ENCODE data around the gene RTN4RL1. TPM values are rescaled to one million over a fixed set of nuclear protein-coding genes. Genes with fewer than 3 reads are reported as not detected.

The RTN4RL1 gene
- polyA plus RNA-seq, 2 donors = 0.89 to 2.0 TPM

- Histone ChIP-seq H3K4me1 (ENCODE audit: control insufficient read depth in 2 of 2, insufficient read depth in 2 of 2, low read length in 1 of 2) (peaks cover 10 to 20% of the 10 kb centered on the region in 2 donors), H3K9me3 (ENCODE audit: control insufficient read depth in 2 of 2, insufficient read depth in 1 of 2, low read depth in 1 of 2, low read length in 1 of 2) (peaks cover 0 to 3% of the 10 kb centered on the region in 2 donors), H3K27me3 (ENCODE audit: control insufficient read depth in 1 of 2, insufficient read depth in 2 of 2, low read length in 2 of 2) (no peaks in the 10 kb centered on the region), H3K36me3 (ENCODE audit: control insufficient read depth in 2 of 2, insufficient read depth in 2 of 2, low read length in 1 of 2) (peaks cover 4 to 40% of the 10 kb centered on the region in 2 donors), H3K4me3 (ENCODE audit: low read depth in 1 of 2, low read length in 2 of 2) (no peak overlapping the region), H3K27ac (ENCODE audit: low read depth in 2 of 2, low read length in 1 of 2) (peak overlapping the region; percentile 50 to 71)
- 66 to 69% methylated on average over 14 of the region's 14 CpGs for WGBS, 2 donors
Observed at GRCh38 chr17:2067048-2067561, 42.0 kb upstream of the RTN4RL1 start.

- H3K27me3 ChIP-seq (ENCODE audit: control insufficient read depth in 1 of 2, insufficient read depth in 2 of 2, low read length in 2 of 2) = no peaks in the 10 kb centered on the region
- peak overlapping the region; percentile 50 to 71 for H3K27ac ChIP-seq (ENCODE audit: low read depth in 2 of 2, low read length in 1 of 2)
- WGBS, 2 donors = 80 to 85% methylated on average over 10 of the region's 10 CpGs
- H3K4me3 ChIP-seq (ENCODE audit: low read depth in 1 of 2, low read length in 2 of 2) = no peak overlapping the region
- H3K36me3 ChIP-seq (ENCODE audit: control insufficient read depth in 2 of 2, insufficient read depth in 2 of 2, low read length in 1 of 2) = peaks cover 6 to 38% of the 10 kb centered on the region in 2 donors
- peaks cover 10 to 18% of the 10 kb centered on the region in 2 donors for H3K4me1 ChIP-seq (ENCODE audit: control insufficient read depth in 2 of 2, insufficient read depth in 2 of 2, low read length in 1 of 2)
- peaks cover 0 to 3% of the 10 kb centered on the region in 2 donors for H3K9me3 ChIP-seq (ENCODE audit: control insufficient read depth in 2 of 2, insufficient read depth in 1 of 2, low read depth in 1 of 2, low read length in 1 of 2)
Observed at GRCh38 chr17:2065949-2066400, 40.8 kb upstream of the RTN4RL1 start.

- no peaks in the 10 kb centered on the region for H3K27me3 ChIP-seq (ENCODE audit: control insufficient read depth in 1 of 2, insufficient read depth in 2 of 2, low read length in 2 of 2)
- peak overlapping the region; percentile 43 to 63 for H3K27ac ChIP-seq (ENCODE audit: low read depth in 2 of 2, low read length in 1 of 2)
- WGBS, 2 donors = 79 to 86% methylated on average over 22 to 24 of the region's 24 CpGs
- H3K36me3 ChIP-seq (ENCODE audit: control insufficient read depth in 2 of 2, insufficient read depth in 2 of 2, low read length in 1 of 2) = peaks cover 9 to 39% of the 10 kb centered on the region in 2 donors
- H3K9me3 ChIP-seq (ENCODE audit: control insufficient read depth in 2 of 2, insufficient read depth in 1 of 2, low read depth in 1 of 2, low read length in 1 of 2) = peaks cover 0 to 3% of the 10 kb centered on the region in 2 donors
- H3K4me1 ChIP-seq (ENCODE audit: control insufficient read depth in 2 of 2, insufficient read depth in 2 of 2, low read length in 1 of 2) = peaks cover 8 to 16% of the 10 kb centered on the region in 2 donors
- H3K4me3 ChIP-seq (ENCODE audit: low read depth in 1 of 2, low read length in 2 of 2) = no peak overlapping the region
Observed at GRCh38 chr17:2064980-2065785, 40.0 kb upstream of the RTN4RL1 start.

DNA sequence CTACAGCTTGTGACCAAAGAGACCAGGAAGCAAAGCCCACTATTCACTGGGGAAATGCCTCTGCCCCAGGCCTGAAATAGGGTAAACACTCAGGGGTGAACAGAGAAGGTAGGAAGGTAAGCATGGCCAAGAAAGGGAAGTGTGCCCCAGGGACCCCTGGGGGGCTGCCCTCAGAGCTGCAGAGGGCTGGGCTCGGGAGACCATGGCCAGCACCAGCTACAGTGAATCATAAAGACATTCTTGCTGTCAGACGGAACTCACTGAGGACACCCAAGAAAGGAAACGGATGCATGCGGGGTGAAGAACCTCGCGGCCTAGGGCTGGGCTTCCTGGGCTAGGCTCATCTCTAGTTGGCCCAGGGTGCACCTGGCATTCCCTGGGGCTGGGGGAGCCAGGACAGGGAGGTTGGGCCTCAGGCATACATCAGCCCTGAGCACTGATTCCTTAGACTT is 39.4 kb upstream of the RTN4RL1 start:
- Histone ChIP-seq H3K36me3 (ENCODE audit: control insufficient read depth in 2 of 2, insufficient read depth in 2 of 2, low read length in 1 of 2) (peaks cover 9 to 39% of the 10 kb centered on the region in 2 donors), H3K4me1 (ENCODE audit: control insufficient read depth in 2 of 2, insufficient read depth in 2 of 2, low read length in 1 of 2) (peaks cover 8 to 16% of the 10 kb centered on the region in 2 donors), H3K27me3 (ENCODE audit: control insufficient read depth in 1 of 2, insufficient read depth in 2 of 2, low read length in 2 of 2) (no peaks in the 10 kb centered on the region), H3K9me3 (ENCODE audit: control insufficient read depth in 2 of 2, insufficient read depth in 1 of 2, low read depth in 1 of 2, low read length in 1 of 2) (peaks cover 0 to 3% of the 10 kb centered on the region in 2 donors), H3K27ac (ENCODE audit: low read depth in 2 of 2, low read length in 1 of 2) (peak overlapping the region; percentile 63 to 73), H3K4me3 (ENCODE audit: low read depth in 1 of 2, low read length in 2 of 2) (no peak overlapping the region)
- 65 to 69% methylated on average over 6 of the region's 6 CpGs for WGBS, 2 donors

DNA sequence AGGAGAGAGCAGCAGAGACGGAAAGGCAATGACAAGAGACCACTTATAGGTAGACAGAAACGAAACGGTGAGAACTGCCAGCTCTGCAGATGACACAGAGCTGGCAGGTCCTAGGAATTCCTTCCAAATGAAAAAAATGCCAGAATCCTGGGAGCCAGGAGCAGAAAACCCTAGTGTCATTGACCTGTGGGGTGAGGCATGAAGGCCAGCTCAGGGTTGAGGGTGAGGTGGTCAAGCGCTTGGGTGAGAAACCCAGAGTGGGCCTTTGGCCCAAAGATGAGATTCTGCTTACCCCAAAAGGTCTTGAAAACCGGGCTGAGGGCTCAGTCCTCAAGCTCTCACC is 39.0 kb upstream of the RTN4RL1 start:
- 67 to 69% methylated on average over 5 of the region's 5 CpGs for WGBS, 2 donors
- peak overlapping the region; percentile 67 to 73 for H3K27ac ChIP-seq (ENCODE audit: low read depth in 2 of 2, low read length in 1 of 2)
- H3K4me3 ChIP-seq (ENCODE audit: low read depth in 1 of 2, low read length in 2 of 2) = no peak overlapping the region
- H3K36me3 ChIP-seq (ENCODE audit: control insufficient read depth in 2 of 2, insufficient read depth in 2 of 2, low read length in 1 of 2) = peaks cover 9 to 39% of the 10 kb centered on the region in 2 donors
- peaks cover 0 to 3% of the 10 kb centered on the region in 2 donors for H3K9me3 ChIP-seq (ENCODE audit: control insufficient read depth in 2 of 2, insufficient read depth in 1 of 2, low read depth in 1 of 2, low read length in 1 of 2)
- H3K27me3 ChIP-seq (ENCODE audit: control insufficient read depth in 1 of 2, insufficient read depth in 2 of 2, low read length in 2 of 2) = no peaks in the 10 kb centered on the region
- peaks cover 8 to 16% of the 10 kb centered on the region in 2 donors for H3K4me1 ChIP-seq (ENCODE audit: control insufficient read depth in 2 of 2, insufficient read depth in 2 of 2, low read length in 1 of 2)

DNA sequence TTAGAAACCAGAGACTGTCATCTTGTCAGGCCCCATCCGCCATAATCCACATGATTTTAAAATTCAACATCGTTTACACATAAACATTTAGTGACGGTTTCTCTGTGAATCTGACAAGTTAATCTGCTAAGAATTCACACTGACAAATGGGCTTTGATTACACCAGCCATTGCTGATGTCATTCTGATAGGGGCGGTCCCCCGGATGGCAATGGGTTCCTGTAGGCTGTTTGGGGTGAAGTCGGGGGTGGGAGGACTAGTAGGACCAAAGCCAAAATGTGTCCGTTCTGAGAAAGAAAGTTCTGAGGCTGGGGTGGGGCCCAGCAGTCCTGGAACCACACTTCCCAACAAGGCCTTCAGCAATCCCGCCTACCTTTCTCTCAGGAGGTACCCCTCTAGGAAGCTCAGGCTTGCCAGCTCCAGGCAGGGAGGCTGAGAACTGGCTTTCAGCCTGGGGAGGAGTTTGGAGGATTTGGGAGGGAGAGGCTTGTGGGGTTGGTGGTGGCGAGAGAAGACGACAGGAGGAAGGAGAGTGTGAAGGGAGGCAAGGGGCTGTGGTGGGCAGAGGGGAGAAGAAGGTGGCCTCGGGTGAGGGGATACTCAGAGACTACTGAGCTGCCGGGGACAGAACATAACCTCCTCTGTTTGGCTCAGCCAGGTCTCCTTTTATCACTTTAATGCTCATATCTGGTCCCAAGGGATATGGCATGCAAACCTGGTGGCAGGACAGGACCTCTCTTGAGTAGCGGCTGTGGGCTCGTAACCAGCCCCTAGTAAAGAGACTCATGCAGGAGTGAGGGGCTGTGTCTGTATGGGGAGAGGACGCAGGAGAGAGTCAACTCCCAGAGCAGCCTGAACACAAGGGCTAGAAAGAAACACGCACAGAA is 38.4 kb upstream of the RTN4RL1 start:
- Histone ChIP-seq H3K27me3 (ENCODE audit: control insufficient read depth in 1 of 2, insufficient read depth in 2 of 2, low read length in 2 of 2) (no peaks in the 10 kb centered on the region), H3K36me3 (ENCODE audit: control insufficient read depth in 2 of 2, insufficient read depth in 2 of 2, low read length in 1 of 2) (peaks cover 9 to 34% of the 10 kb centered on the region in 2 donors), H3K4me1 (ENCODE audit: control insufficient read depth in 2 of 2, insufficient read depth in 2 of 2, low read length in 1 of 2) (peaks cover 8 to 13% of the 10 kb centered on the region in 2 donors), H3K9me3 (ENCODE audit: control insufficient read depth in 2 of 2, insufficient read depth in 1 of 2, low read depth in 1 of 2, low read length in 1 of 2) (peaks cover 0 to under 1% of the 10 kb centered on the region in 2 donors), H3K4me3 (ENCODE audit: low read depth in 1 of 2, low read length in 2 of 2) (no peak overlapping the region), H3K27ac (ENCODE audit: low read depth in 2 of 2, low read length in 1 of 2) (peak overlapping the region; percentile 80 to 81)
- WGBS, 2 donors = 66 to 69% methylated on average over 16 of the region's 16 CpGs

DNA sequence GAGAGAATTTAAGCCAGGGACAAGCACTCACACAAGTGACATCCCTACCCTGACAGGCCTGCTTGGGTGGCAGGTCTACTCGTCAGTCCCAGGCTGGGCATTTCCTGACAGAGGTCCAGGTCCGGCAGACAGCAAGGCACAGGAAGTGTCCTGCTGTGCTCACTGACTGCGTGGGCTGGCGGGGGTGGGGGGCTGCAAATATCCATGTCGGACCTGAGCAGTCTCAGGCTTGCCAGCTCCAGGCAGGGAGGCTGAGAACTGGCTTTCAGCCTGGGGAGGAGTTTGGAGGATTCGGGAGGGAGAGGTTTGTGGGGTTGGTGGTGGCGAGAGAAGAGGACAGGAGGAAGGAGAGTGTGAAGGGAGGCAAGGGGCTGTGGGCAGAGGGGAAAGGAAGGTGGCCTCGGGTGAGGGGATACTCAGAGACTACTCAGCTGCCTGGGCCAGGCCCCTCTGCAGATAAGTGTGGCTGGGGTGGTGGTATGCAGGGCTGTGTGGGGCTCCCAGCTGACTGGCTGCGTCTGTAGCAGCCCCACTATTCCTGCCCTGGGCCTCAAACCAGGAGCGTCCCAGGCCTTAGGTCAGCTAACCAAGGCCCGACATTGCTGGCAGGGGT is 37.5 kb upstream of the RTN4RL1 start:
- Histone ChIP-seq H3K27ac (ENCODE audit: low read depth in 2 of 2, low read length in 1 of 2) (peak overlapping the region; percentile 80 to 81), H3K4me3 (ENCODE audit: low read depth in 1 of 2, low read length in 2 of 2) (no peak overlapping the region), H3K27me3 (ENCODE audit: control insufficient read depth in 1 of 2, insufficient read depth in 2 of 2, low read length in 2 of 2) (no peaks in the 10 kb centered on the region), H3K36me3 (ENCODE audit: control insufficient read depth in 2 of 2, insufficient read depth in 2 of 2, low read length in 1 of 2) (peaks cover 9 to 30% of the 10 kb centered on the region in 2 donors), H3K9me3 (ENCODE audit: control insufficient read depth in 2 of 2, insufficient read depth in 1 of 2, low read depth in 1 of 2, low read length in 1 of 2) (no peaks in the 10 kb centered on the region), H3K4me1 (ENCODE audit: control insufficient read depth in 2 of 2, insufficient read depth in 2 of 2, low read length in 1 of 2) (peaks cover 12 to 18% of the 10 kb centered on the region in 2 donors)
- 60 to 62% methylated on average over 11 of the region's 11 CpGs for WGBS, 2 donors

DNA sequence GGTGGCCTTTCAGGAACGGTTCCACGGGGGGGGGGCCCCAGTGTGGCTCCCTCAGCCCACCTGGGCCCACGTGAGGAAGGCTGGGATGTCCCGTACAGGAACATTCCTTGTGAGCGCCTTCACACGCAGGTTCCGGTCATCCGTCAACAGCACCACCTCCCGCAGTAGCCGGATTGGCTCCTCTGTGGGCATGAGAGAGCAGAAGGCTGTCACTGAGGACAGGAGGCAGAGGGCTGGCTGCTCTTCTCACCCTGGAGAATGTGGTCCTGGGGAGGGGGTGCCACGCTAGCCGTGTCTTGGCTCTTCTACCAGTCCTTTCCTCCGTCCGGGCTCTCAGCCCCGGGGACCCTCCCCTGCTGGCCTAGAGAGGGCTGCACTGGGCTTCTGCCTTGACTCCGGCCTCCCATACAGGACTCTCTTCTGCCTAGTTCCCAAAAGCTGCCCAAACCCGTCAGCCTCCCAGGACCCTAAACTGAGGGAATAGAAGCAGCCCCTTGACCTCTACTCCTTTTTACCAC is 36.4 kb upstream of the RTN4RL1 start:
- no peaks in the 10 kb centered on the region for H3K9me3 ChIP-seq (ENCODE audit: control insufficient read depth in 2 of 2, insufficient read depth in 1 of 2, low read depth in 1 of 2, low read length in 1 of 2)
- no peak overlapping the region for H3K4me3 ChIP-seq (ENCODE audit: low read depth in 1 of 2, low read length in 2 of 2)
- peaks cover 9 to 30% of the 10 kb centered on the region in 2 donors for H3K36me3 ChIP-seq (ENCODE audit: control insufficient read depth in 2 of 2, insufficient read depth in 2 of 2, low read length in 1 of 2)
- H3K27me3 ChIP-seq (ENCODE audit: control insufficient read depth in 1 of 2, insufficient read depth in 2 of 2, low read length in 2 of 2) = no peaks in the 10 kb centered on the region
- H3K4me1 ChIP-seq (ENCODE audit: control insufficient read depth in 2 of 2, insufficient read depth in 2 of 2, low read length in 1 of 2) = peaks cover 12 to 25% of the 10 kb centered on the region in 2 donors
- 80 to 84% methylated on average over 11 to 17 of the region's 17 CpGs for WGBS, 2 donors
- H3K27ac ChIP-seq (ENCODE audit: low read depth in 2 of 2, low read length in 1 of 2) = peak overlapping the region; percentile 57 to 62

Measured in esophagus (tissue), 2 donors.